GM21360 (cell line): ENCODE results near the gene APLF.
"Not testable (repeated sequence)": the region's sequence is repeated elsewhere in the genome, so short reads cannot be mapped to it uniquely, and the experiment has no call there.

Source experiments
- ATAC-seq: cut with Tn5 transposase; IDR thresholded peaks from one replicate; pipeline ENCODE4 v1.9.1; 2021; ENCODE audit warnings: mild to moderate bottlenecking, moderate library complexity; ENCODE audit not compliant: unreplicated experiment

The APLF gene

DNA sequence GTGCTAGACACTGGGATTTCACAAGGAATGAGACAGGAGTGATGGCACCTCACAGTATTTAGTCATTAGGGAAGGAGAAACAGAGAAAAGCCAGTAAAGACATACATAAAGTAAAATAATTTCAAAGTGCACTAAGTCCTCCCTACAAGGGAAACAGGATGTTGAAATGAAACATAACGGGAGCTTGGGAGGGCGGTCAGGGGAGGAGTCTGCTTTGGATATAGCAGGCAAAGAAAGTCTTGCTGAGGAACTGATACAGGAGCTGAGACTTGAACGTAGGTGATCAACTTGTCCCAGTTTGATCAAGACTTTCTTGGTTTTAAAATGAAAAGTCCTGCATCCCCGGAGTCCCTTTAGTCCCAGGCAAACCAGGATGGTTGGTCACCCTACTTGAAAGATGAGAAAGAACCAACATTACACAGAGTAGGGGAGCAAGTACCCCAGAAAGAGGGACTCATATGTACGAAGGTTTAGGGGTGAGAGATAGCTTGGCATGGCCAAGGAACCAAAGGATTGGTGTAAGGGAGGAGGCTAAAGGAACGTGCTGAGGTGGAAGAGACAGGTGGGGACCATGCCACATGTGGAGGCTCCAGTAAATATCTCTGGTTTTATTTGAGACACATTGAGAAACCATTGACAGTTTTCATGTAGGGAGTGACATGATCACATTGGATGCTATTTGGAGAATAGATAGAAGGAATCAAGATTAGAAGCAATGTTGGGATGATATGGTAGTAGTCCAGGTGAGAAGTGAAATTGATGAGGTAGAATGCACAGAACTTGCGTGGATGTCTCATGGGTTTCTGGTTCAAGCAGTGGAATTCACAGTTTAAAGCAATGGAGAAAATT is 28.7 kb upstream of the APLF start:
- no peak for ATAC-seq

DNA sequence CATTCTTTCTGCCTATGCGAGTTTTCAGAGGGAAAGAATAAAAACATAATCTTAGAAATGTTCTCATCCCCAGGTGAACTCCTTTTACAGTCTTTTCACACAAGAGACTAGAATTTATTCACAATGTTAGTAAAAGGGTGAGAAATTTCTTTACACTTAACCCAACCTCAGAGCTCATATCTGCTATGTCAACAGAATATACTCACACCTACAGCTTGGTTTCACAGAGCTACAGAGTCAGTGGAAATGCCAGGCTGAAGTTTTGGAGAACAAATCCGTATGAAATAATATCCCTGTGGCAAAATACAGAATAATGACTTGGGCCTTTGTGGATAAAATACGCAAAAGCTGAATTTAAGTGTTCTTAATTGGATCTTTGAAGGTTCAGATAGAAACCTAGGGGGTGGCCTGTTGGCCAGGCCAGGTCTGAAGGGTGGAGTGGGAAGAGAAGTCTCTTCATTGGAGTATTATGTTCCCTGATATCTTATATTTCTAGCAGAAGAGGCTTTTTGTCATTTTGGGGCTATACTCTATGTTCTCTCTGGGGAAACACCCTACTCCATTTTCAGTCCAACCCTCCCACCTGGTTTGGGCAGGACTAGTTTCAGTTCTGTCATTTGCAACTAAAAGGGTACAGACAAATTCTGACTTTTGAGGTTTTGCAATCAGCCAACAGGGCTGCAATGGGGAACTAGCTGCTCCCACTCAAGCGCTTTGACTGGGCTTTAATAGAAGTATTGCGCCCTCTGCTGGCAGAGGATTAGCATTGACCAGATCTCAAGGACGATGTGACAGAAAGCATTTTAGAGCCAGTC is 26.0 kb upstream of the APLF start:
- ATAC-seq = peak; percentile 93

GRCh38 chr2:68441994-68442322 is 25.4 kb upstream of the APLF start:
- no peak for ATAC-seq

DNA sequence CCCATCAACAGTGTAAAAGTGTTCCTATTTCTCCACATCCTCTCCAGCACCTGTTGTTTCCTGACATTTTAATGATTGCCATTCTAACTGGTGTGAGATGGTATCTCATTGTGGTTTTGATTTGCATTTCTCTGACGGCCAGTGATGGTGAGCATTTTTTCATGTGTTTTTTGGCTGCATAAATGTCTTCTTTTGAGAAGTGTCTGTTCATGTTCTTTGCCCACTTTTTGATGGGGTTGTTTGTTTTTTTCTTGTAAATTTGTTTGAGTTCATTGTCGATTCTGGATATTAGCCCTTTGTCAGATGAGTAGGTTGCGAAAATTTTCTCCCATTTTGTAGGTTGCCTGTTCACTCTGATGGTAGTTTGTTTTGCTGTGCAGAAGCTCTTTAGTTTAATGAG is 21.0 kb upstream of the APLF start:
- not testable (repeated sequence) for ATAC-seq

GRCh38 chr2:68447118-68447517 is 20.3 kb upstream of the APLF start:
- ATAC-seq = no peak

DNA sequence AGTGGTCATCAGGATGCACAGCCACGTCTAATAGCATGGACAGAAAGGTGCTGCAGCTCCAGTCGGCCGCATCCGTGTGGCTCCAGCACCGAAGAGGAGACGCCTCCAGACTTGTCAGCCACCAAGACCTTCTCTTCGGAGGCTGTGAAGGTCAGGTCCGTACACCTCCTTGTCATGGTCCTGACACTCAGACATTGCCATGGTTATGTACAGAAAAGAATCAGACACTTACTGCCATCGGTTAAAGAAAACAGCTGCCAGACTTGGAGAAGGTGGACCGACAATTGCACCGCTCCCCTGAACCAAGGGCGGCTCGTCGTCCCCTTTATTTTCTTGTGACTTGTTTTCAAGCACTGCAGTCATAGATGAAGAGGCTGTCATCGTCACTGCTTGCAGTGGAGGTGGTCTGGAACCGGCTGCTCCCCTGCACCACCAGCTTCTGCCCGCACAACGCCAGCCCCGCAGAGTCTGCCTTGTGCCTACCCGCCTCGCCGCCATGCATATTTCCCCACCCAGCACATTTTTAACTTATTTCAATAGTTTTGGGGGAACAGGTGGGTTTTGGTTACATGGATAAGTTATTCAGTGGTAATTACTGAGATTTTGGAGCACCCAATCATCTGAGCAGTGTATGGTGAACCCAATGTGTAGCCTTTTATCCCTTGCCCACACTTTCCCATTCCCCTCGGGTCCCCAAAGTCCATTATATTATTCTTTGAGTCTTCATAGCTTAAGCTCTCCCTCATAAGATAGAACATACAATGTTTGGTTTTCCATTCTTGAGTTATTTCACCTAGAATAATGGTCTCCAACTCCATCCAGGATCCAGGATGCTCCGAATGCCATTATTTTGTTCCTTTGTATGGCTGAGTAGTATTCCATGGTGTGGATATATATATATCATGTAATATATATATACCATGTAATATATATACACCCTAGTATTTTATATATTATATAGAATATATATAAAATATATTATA is 18.4 kb upstream of the APLF start:
- no peak for ATAC-seq

GRCh38 chr2:68452158-68452900 is 15.1 kb upstream of the APLF start:
- ATAC-seq = no peak

DNA sequence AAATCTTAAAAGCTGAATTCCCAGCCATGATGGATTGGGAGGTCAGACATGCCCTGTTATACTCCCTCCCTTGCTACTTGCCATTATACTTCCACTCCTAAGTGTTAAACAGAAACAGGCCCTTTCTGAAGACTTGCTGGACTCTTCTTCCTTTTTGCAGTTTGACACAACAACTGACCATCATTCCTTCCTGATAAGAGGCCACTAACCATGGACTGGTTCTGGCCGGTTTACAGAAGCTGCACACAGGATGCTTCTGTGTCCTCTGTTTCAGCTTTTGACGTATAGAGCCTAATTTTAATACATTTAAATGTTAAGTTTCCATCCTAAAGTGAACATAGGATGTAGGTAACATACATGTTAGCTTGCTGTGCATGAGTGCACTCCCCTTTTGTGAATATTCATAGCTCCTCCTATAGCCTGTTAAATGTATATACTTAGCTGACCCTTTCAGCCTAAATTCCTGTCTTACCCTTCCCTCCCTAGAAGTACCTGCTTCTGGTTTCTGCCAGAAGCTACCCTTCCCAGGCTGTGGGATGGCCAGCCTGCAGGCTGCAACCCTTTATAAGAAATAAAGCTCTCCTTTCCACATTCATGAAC is 13.5 kb upstream of the APLF start:
- no peak for ATAC-seq

DNA sequence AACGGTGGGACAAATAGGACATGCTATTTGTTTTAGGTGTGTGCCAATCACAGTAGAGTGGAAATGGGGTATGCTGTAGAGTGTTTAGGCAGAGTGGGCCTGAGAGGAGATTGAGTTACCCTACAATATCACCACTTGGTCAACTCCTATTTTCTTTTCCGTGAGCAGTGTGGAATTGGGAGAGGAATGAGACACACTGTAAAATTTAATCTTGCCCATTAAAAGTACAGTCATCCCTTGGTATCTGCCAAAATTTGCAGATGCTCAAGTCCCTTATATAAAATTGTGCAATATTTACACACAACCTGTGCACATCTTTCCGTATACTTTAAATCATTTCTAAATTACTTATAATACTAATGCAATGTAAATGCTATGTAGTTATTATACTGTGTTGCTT is 12.7 kb upstream of the APLF start:
- no peak for ATAC-seq

DNA sequence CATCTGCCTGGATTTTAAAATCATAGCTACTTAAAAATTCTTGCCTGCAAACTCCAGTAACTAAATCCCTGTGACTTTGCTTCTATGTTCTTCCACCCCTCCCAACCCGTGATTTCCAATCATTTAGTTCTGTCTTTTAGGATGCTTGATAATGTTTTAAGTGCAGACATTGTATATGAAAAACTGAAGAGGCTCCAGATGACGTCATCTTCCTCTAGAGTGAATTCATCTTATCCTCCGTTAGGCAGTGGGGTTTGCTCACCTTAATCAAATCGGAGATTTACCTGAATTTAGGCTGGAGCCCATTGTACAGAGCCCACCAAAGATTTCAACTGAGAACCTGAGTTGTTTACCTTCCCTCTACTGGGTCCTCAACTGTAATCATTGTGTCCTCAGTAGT is 11.2 kb upstream of the APLF start:
- ATAC-seq = no peak

GRCh38 chr2:68458981-68459380 is 8.4 kb upstream of the APLF start:
- ATAC-seq = no peak

DNA sequence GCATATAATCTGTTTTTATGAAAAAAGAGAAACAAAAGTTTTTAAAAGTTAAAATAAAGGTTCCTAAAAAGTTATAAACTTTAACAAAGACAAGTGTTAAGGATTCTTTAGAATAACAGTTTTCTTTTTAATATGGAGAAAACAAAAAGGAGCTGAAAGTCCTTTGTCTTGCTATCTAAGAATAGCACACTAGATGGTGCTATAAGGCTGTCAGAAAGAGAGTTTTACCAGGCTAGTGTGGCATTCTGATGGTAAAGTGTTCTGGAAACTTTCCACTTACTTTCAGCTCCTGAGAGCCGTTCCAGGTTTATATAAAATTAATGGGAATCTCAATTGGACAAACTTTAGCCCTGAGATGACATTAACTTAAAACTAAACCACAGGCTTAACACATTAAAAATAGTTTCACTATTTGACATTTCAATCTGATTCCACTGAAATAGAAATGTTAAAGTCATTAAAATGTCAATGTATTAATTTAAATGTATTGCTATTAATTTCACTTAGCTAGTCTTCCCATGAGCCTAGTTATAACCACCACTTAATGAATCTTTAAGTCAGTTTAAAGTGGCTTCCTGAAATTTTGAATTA is 4.0 kb upstream of the APLF start:
- ATAC-seq = no peak

DNA sequence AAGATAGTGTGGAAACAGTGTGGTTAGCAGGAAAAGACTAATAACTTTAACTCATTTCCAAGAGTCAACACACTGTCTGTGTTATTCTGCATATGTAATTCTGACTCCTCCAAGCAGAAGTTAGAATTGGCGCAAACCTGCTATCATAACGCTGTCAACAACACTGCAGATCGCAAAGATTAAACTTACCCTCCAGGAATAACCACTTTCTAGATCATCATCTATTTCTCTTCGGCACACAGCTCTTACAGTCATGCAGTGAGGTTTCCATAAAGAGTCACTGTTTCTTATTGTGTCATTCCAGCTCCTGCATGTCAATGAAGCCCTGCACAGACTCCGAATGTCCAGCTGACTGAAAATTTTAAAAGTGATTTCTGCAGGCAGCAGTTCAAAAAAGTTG is 2.7 kb upstream of the APLF start:
- ATAC-seq = no peak

- no peak for ATAC-seq
These were observed 2.1 kb upstream of the APLF start for GRCh38 chr2:68465081-68465916.

DNA sequence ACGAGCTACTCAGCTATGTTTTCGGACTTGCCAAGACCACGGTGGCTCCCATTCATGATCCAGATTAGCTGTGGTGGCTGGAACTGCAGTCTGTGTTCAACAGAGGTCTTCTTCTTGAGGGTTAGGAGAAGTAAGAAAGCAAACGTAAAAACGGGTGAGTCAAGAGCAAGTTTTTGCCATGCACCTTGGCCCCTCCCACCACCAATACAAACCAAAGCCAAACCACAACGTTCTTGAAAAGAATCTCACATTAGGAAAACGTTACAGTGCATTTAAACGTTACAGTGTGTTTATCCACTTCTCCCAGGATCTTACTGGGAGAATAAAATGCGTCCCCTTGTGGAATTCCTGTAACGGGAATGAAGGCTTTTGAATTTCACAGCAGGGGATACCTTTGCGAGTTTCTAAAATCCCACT is 1.0 kb upstream of the APLF start:
- no peak for ATAC-seq

DNA sequence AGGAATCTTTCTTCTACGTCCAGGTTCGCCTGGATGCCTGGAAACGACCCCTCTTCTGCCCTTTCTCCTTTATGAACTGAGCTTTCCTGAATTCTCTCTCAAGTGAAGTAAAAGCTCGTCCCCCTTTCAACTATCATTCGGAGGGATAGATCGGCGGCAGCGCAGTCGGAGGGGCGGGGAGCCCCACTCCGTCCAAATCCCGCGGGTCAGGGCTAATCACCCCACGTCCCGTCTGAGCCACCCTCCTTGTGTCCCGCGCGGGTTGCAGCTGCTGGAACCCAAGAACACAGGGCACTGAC is 658 bp upstream of the APLF start:
- ATAC-seq = peak; percentile 35

DNA sequence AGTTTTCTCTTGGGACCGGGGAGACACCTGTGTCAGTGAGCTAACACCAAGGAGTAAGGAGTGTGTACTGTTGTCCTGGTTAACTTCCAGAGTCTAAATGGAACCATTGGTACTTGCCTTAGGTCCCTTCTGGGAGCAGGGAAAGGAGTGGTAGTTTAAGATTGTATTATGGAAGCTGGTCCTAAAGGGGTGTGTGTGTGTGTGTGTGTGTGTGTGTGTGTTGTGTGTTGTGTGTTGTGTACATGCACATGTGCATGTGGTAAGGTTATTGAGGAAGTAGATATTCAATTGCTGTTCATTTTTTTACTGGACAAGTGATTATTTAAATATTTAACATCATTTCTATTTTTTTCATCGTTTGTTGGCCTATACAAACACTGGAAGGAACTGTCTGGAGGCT is 1.4 kb downstream of the APLF start:
- no peak for ATAC-seq

GRCh38 chr2:68469935-68470334 is 2.5 kb downstream of the APLF start:
- ATAC-seq = no peak

GRCh38 chr2:68471385-68471784 is 4.0 kb downstream of the APLF start:
- no peak for ATAC-seq
